H9 (cell line): ENCODE results near the gene PCCB. TPM values are rescaled to one million over a fixed set of nuclear protein-coding genes. Genes with fewer than 3 reads are reported as not detected.

Source experiments
- DNase-seq: peaks from one replicate; pipeline ENCODE4 v3.0.0-alpha.2; 2017
- H2AFZ ChIP-seq: one replicate; pipeline ENCODE4 v1.6.1; 2013; ENCODE audit warnings: mild to moderate bottlenecking, low read length, control low read depth, moderate library complexity
- H2AK5ac ChIP-seq: 2 replicates; pipeline ENCODE4 v1.6.1; 2013; ENCODE audit warnings: low read length, control low read depth, mixed read lengths; ENCODE audit not compliant: insufficient read length
- H2BK120ac ChIP-seq: one replicate; pipeline ENCODE4 v1.6.1; 2013; ENCODE audit warnings: low read depth, mild to moderate bottlenecking, low read length, control low read depth, inconsistent platforms; ENCODE audit not compliant: poor library complexity, severe bottlenecking
- H2BK12ac ChIP-seq: 2 replicates; pipeline ENCODE4 v1.6.1; 2013; ENCODE audit warnings: low read length, control low read depth, mixed read lengths, low read depth; ENCODE audit not compliant: insufficient read length
- H2BK15ac ChIP-seq: 2 replicates; pipeline ENCODE4 v1.6.1; 2013; ENCODE audit warnings: low read depth, low read length, control low read depth
- H2BK20ac ChIP-seq: one replicate; pipeline ENCODE4 v1.6.1; 2013; ENCODE audit warnings: low read depth, mild to moderate bottlenecking, low read length, control low read depth, inconsistent platforms; ENCODE audit not compliant: poor library complexity, severe bottlenecking
- H2BK5ac ChIP-seq: 2 replicates; pipeline ENCODE4 v1.6.1; 2013; ENCODE audit warnings: low read length, control low read depth, mixed read lengths; ENCODE audit not compliant: insufficient read length
- H3K14ac ChIP-seq: 2 replicates; pipeline ENCODE4 v1.6.1; 2013; ENCODE audit warnings: low read length, control low read depth; ENCODE audit not compliant: insufficient read depth
- H3K18ac ChIP-seq: 2 replicates; pipeline ENCODE4 v1.6.1; 2013; ENCODE audit warnings: low read depth, mild to moderate bottlenecking, mixed read lengths, low read length, control low read depth; ENCODE audit not compliant: insufficient read length
- H3K23ac ChIP-seq: 2 replicates; pipeline ENCODE4 v1.6.1; 2013; ENCODE audit warnings: low read length, control low read depth, mixed read lengths, low read depth; ENCODE audit not compliant: insufficient read length
- H3K23me2 ChIP-seq: 2 replicates; pipeline ENCODE4 v1.6.1; 2013; ENCODE audit warnings: low read depth, mild to moderate bottlenecking, mixed read lengths, low read length, control low read depth; ENCODE audit not compliant: insufficient read length, poor library complexity, severe bottlenecking
- H3K27ac ChIP-seq: 2 replicates; pipeline ENCODE4 v1.5.1; 2013; ENCODE audit warnings: low read length, control low read depth, mixed read lengths, low read depth; ENCODE audit not compliant: insufficient read length
- H3K27me3 ChIP-seq: 2 replicates; pipeline ENCODE4 v1.6.1; 2013; ENCODE audit warnings: low read length, control low read depth, inconsistent platforms; ENCODE audit not compliant: insufficient read depth
- H3K4ac ChIP-seq: 2 replicates; pipeline ENCODE4 v1.6.1; 2013; ENCODE audit warnings: low read depth, mild to moderate bottlenecking, control low read depth, inconsistent platforms, low read length, moderate library complexity
- H3K4me1 ChIP-seq: 2 replicates; pipeline ENCODE4 v1.6.1; 2013; ENCODE audit warnings: low read length, control low read depth, inconsistent platforms; ENCODE audit not compliant: insufficient read depth
- H3K4me2 ChIP-seq: 2 replicates; pipeline ENCODE4 v1.6.1; 2013; ENCODE audit warnings: low read length, control low read depth, mixed read lengths; ENCODE audit not compliant: insufficient read length, insufficient read depth
- H3K56ac ChIP-seq: 2 replicates; pipeline ENCODE4 v1.6.1; 2013; ENCODE audit warnings: low read depth, mild to moderate bottlenecking, mixed read lengths, low read length, control low read depth; ENCODE audit not compliant: insufficient read length
- H3K79me1 ChIP-seq: 2 replicates; pipeline ENCODE4 v1.6.1; 2013; ENCODE audit warnings: low read depth, mild to moderate bottlenecking, moderate library complexity, low read length, control low read depth, inconsistent platforms; ENCODE audit not compliant: insufficient read depth, poor library complexity, severe bottlenecking
- H3K79me2 ChIP-seq: 2 replicates; pipeline ENCODE4 v1.6.1; 2013; ENCODE audit warnings: low read length, control low read depth, inconsistent platforms; ENCODE audit not compliant: insufficient read depth
- H3K9ac ChIP-seq: 2 replicates; pipeline ENCODE4 v1.6.1; 2013; ENCODE audit warnings: low read length, control low read depth, mixed read lengths; ENCODE audit not compliant: insufficient read length; ENCODE audit errors: extremely low read depth
- H3K9me3 ChIP-seq: one replicate; pipeline ENCODE4 v1.6.1; 2013; ENCODE audit warnings: low read depth, low read length, inconsistent platforms; ENCODE audit not compliant: control insufficient read depth
- H3T11ph ChIP-seq: one replicate; pipeline ENCODE4 v1.6.1; 2013; ENCODE audit warnings: mild to moderate bottlenecking, low read length, control low read depth, inconsistent platforms
- H4K20me1 ChIP-seq: one replicate; pipeline ENCODE4 v1.6.1; 2013; ENCODE audit not compliant: control insufficient read depth, insufficient read length, insufficient read depth
- H4K5ac ChIP-seq: 2 replicates; pipeline ENCODE4 v1.6.1; 2013; ENCODE audit warnings: low read depth, mild to moderate bottlenecking, mixed read lengths, low read length, control low read depth; ENCODE audit not compliant: insufficient read length
- H4K8ac ChIP-seq: replicated peaks from 2 replicates; pipeline ENCODE4 v1.6.1; 2013; ENCODE audit warnings: low read length, control low read depth, mixed read lengths, low read depth; ENCODE audit not compliant: insufficient read length
- H4K91ac ChIP-seq: 2 replicates; pipeline ENCODE4 v1.6.1; 2013; ENCODE audit warnings: low read depth, mild to moderate bottlenecking, moderate library complexity, mixed read lengths, low read length, control low read depth; ENCODE audit not compliant: insufficient read length
- H3K27ac Mint-ChIP-seq, 3 experiments: 2 replicates in 2 of 3; 3 replicates in 1 of 3; pipeline ENCODE4 v1.8.0; 2020 to 2021; ENCODE audit warnings: mixed read lengths in 3 of 3, mild to moderate bottlenecking in 1 of 3, moderate library complexity in 1 of 3
- H3K27me3 Mint-ChIP-seq: 2 replicates; pipeline ENCODE4 v1.8.0; 2021; ENCODE audit warnings: low read depth, mild to moderate bottlenecking, moderate library complexity, mixed read lengths
- H3K36me3 Mint-ChIP-seq, 3 experiments: 2 replicates in 2 of 3; 3 replicates in 1 of 3; pipeline ENCODE4 v1.8.0; 2020 to 2021; ENCODE audit warnings: low read depth in 3 of 3, mixed read lengths in 3 of 3; ENCODE audit not compliant: insufficient read depth in 1 of 3
- H3K4me1 Mint-ChIP-seq, 2 experiments: 2 replicates each; pipeline ENCODE4 v1.8.0; 2020; ENCODE audit warnings: mixed read lengths in 2 of 2
- H3K4me3 Mint-ChIP-seq, 2 experiments: 2 replicates in 1 of 2; 3 replicates in 1 of 2; pipeline ENCODE4 v1.8.0; 2020 to 2021; ENCODE audit warnings: mild to moderate bottlenecking in 2 of 2, mixed read lengths in 2 of 2, moderate library complexity in 1 of 2
- H3K9me3 Mint-ChIP-seq, 2 experiments: 2 replicates in 1 of 2; 3 replicates in 1 of 2; pipeline ENCODE4 v1.8.0; 2020; ENCODE audit warnings: mild to moderate bottlenecking in 2 of 2, mixed read lengths in 2 of 2, moderate library complexity in 1 of 2
- CTCF ChIP-seq: fragments of 200-600 bp; sonication (generic); conservative IDR thresholded peaks from 3 replicates; pipeline ENCODE4 v1.8.0; 2021; ENCODE audit warnings: antibody characterized with exemption, mild to moderate bottlenecking
- WGBS: extraction: QIAGEN DNeasy Blood & Tissue Kit; methylation state at CpG from one replicate; pipeline ENCODE4 v1.1.7; 2013; ENCODE audit warnings: missing lambda C conversion rate, low lambda C conversion rate, mixed read lengths; ENCODE audit not compliant: insufficient read length; ENCODE audit errors: extremely low coverage; 5-methylcytosine and 5-hydroxymethylcytosine counted together
- total RNA-seq: library from RNA; stranded (reverse); gene quantifications from 2 replicates; pipeline ENCODE4 v1.2.1, GENCODE V29; 2021

PCCB gene
- total RNA-seq, 1 experiment from 2014 or later: 68.9 TPM

GRCh38 chr3:136353461-136353860, 103.3 kb downstream of the PCCB start:
- no peak for TF ChIP-seq CTCF
- Mint-ChIP-seq H3K27ac (no peak overlapping the region; a peak in 1 of 7 replicates), H3K36me3 (peaks cover 0 to 18% (median 14%) of the 10 kb centered on the region in 3 experiments; a peak in 5 of 7 replicates), H3K27me3 (no peaks in the 10 kb centered on the region), H3K9me3 (no peaks in the 10 kb centered on the region; a peak in 1 of 5 replicates), H3K4me3 (no peak overlapping the region), H3K4me1 (peaks cover 8 to 11% of the 10 kb centered on the region in 2 experiments)
- WGBS: no CpG with 5 or more reads among the region's 2 CpGs
- H2BK20ac ChIP-seq: no peak overlapping the region
- no peaks in the 10 kb centered on the region for H3K4me1 ChIP-seq
- no peak overlapping the region for H2BK12ac ChIP-seq
- H3T11ph ChIP-seq: no peak overlapping the region
- H3K23me2 ChIP-seq: no peaks in the 10 kb centered on the region
- no peak overlapping the region for H4K5ac ChIP-seq
- H3K79me1 ChIP-seq: peaks cover 4% of the 10 kb centered on the region
- H4K8ac ChIP-seq: no peak overlapping the region
- no peak overlapping the region for H2AK5ac ChIP-seq
- H4K20me1 ChIP-seq: no peaks in the 10 kb centered on the region
- H2AFZ ChIP-seq: no peak overlapping the region
- no peak overlapping the region for H3K4ac ChIP-seq
- H3K9me3 ChIP-seq: no peaks in the 10 kb centered on the region
- H3K27ac ChIP-seq: no peak overlapping the region
- no peak overlapping the region for H3K23ac ChIP-seq
- no peaks in the 10 kb centered on the region for H3K79me2 ChIP-seq
- no peak overlapping the region for H3K18ac ChIP-seq
- no peak overlapping the region for H2BK15ac ChIP-seq
- DNase-seq: no peak
- H2BK120ac ChIP-seq: no peak overlapping the region
- no peak overlapping the region for H3K9ac ChIP-seq
- H2BK5ac ChIP-seq: no peak overlapping the region
- H3K14ac ChIP-seq: no peak overlapping the region
- no peak overlapping the region for H4K91ac ChIP-seq
- no peak overlapping the region for H3K4me2 ChIP-seq
- H3K56ac ChIP-seq: no peak overlapping the region
- H3K27me3 ChIP-seq: no peaks in the 10 kb centered on the region
